HepG2 (cell line): ENCODE data around the gene MEI1.

Experiments
- RFXAP ChIP-seq: sonication (generic); formaldehyde crosslinking; IDR thresholded peaks from 2 replicates; pipeline ENCODE4 v1.4.0; 2020; ENCODE audit warnings: missing genetic modification reagents, borderline replicate concordance
- TF ChIP-seq, protein P1 (sequence below): sonication (generic); formaldehyde crosslinking; IDR thresholded peaks from 2 replicates; pipeline ENCODE4 v1.4.0; 2020; ENCODE audit warnings: missing genetic modification reagents

DNA sequence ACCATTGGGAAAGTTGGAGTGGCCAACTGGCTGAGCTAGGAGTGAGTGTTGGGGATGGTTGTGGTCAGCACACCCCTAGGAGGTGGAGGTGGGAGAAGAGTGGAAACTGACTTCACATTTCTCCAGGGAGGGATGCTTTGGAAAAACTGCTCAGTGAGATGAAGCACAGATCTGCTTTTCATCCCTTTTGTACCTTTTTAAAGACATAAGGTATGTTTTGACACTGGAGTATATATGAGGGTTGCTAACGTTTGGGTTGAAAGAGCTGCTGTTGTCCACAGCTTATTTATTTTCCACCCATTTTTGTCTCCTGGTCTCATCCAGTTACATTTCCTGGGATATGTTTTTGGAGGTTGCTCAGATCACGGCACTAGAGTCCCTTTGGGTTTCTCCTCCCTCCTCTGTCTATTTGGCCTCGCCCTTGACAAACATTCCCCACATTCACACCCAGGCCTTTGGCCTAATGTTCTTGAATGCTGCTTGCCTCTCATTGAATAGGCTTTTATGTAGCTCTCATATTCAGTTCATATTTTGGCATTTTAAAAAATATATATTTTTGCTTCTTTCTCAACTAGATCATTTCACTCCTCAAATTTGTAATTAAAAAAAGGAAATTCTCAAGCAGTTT, 141.9 kb downstream of the MEI1 start:
- TF ChIP-seq RFXAP = no peak
- TF ChIP-seq, protein P1, sequence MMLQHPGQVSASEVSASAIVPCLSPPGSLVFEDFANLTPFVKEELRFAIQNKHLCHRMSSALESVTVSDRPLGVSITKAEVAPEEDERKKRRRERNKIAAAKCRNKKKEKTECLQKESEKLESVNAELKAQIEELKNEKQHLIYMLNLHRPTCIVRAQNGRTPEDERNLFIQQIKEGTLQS (CRISPR knock-in tag) = no peak
